H9 (cell line): ENCODE data around the gene DHCR7. TPM values are rescaled to one million over a fixed set of nuclear protein-coding genes. Genes with fewer than 3 reads are reported as not detected.

Experiments
- DNase-seq: peaks from one replicate; pipeline ENCODE4 v3.0.0-alpha.2; 2017
- H2AFZ ChIP-seq: one replicate; pipeline ENCODE4 v1.6.1; 2013; ENCODE audit warnings: mild to moderate bottlenecking, low read length, control low read depth, moderate library complexity
- H2AK5ac ChIP-seq: 2 replicates; pipeline ENCODE4 v1.6.1; 2013; ENCODE audit warnings: low read length, control low read depth, mixed read lengths; ENCODE audit not compliant: insufficient read length
- H2BK120ac ChIP-seq: one replicate; pipeline ENCODE4 v1.6.1; 2013; ENCODE audit warnings: low read depth, mild to moderate bottlenecking, low read length, control low read depth, inconsistent platforms; ENCODE audit not compliant: poor library complexity, severe bottlenecking
- H2BK12ac ChIP-seq: 2 replicates; pipeline ENCODE4 v1.6.1; 2013; ENCODE audit warnings: low read length, control low read depth, mixed read lengths, low read depth; ENCODE audit not compliant: insufficient read length
- H2BK15ac ChIP-seq: 2 replicates; pipeline ENCODE4 v1.6.1; 2013; ENCODE audit warnings: low read depth, low read length, control low read depth
- H2BK20ac ChIP-seq: one replicate; pipeline ENCODE4 v1.6.1; 2013; ENCODE audit warnings: low read depth, mild to moderate bottlenecking, low read length, control low read depth, inconsistent platforms; ENCODE audit not compliant: poor library complexity, severe bottlenecking
- H2BK5ac ChIP-seq: 2 replicates; pipeline ENCODE4 v1.6.1; 2013; ENCODE audit warnings: low read length, control low read depth, mixed read lengths; ENCODE audit not compliant: insufficient read length
- H3K14ac ChIP-seq: 2 replicates; pipeline ENCODE4 v1.6.1; 2013; ENCODE audit warnings: low read length, control low read depth; ENCODE audit not compliant: insufficient read depth
- H3K18ac ChIP-seq: 2 replicates; pipeline ENCODE4 v1.6.1; 2013; ENCODE audit warnings: low read depth, mild to moderate bottlenecking, mixed read lengths, low read length, control low read depth; ENCODE audit not compliant: insufficient read length
- H3K23ac ChIP-seq: 2 replicates; pipeline ENCODE4 v1.6.1; 2013; ENCODE audit warnings: low read length, control low read depth, mixed read lengths, low read depth; ENCODE audit not compliant: insufficient read length
- H3K23me2 ChIP-seq: 2 replicates; pipeline ENCODE4 v1.6.1; 2013; ENCODE audit warnings: low read depth, mild to moderate bottlenecking, mixed read lengths, low read length, control low read depth; ENCODE audit not compliant: insufficient read length, poor library complexity, severe bottlenecking
- H3K27ac ChIP-seq: 2 replicates; pipeline ENCODE4 v1.5.1; 2013; ENCODE audit warnings: low read length, control low read depth, mixed read lengths, low read depth; ENCODE audit not compliant: insufficient read length
- H3K27me3 ChIP-seq: 2 replicates; pipeline ENCODE4 v1.6.1; 2013; ENCODE audit warnings: low read length, control low read depth, inconsistent platforms; ENCODE audit not compliant: insufficient read depth
- H3K4ac ChIP-seq: 2 replicates; pipeline ENCODE4 v1.6.1; 2013; ENCODE audit warnings: low read depth, mild to moderate bottlenecking, control low read depth, inconsistent platforms, low read length, moderate library complexity
- H3K4me1 ChIP-seq: 2 replicates; pipeline ENCODE4 v1.6.1; 2013; ENCODE audit warnings: low read length, control low read depth, inconsistent platforms; ENCODE audit not compliant: insufficient read depth
- H3K4me2 ChIP-seq: 2 replicates; pipeline ENCODE4 v1.6.1; 2013; ENCODE audit warnings: low read length, control low read depth, mixed read lengths; ENCODE audit not compliant: insufficient read length, insufficient read depth
- H3K56ac ChIP-seq: 2 replicates; pipeline ENCODE4 v1.6.1; 2013; ENCODE audit warnings: low read depth, mild to moderate bottlenecking, mixed read lengths, low read length, control low read depth; ENCODE audit not compliant: insufficient read length
- H3K79me1 ChIP-seq: 2 replicates; pipeline ENCODE4 v1.6.1; 2013; ENCODE audit warnings: low read depth, mild to moderate bottlenecking, moderate library complexity, low read length, control low read depth, inconsistent platforms; ENCODE audit not compliant: insufficient read depth, poor library complexity, severe bottlenecking
- H3K79me2 ChIP-seq: 2 replicates; pipeline ENCODE4 v1.6.1; 2013; ENCODE audit warnings: low read length, control low read depth, inconsistent platforms; ENCODE audit not compliant: insufficient read depth
- H3K9ac ChIP-seq: 2 replicates; pipeline ENCODE4 v1.6.1; 2013; ENCODE audit warnings: low read length, control low read depth, mixed read lengths; ENCODE audit not compliant: insufficient read length; ENCODE audit errors: extremely low read depth
- H3K9me3 ChIP-seq: one replicate; pipeline ENCODE4 v1.6.1; 2013; ENCODE audit warnings: low read depth, low read length, inconsistent platforms; ENCODE audit not compliant: control insufficient read depth
- H3T11ph ChIP-seq: one replicate; pipeline ENCODE4 v1.6.1; 2013; ENCODE audit warnings: mild to moderate bottlenecking, low read length, control low read depth, inconsistent platforms
- H4K20me1 ChIP-seq: one replicate; pipeline ENCODE4 v1.6.1; 2013; ENCODE audit not compliant: control insufficient read depth, insufficient read length, insufficient read depth
- H4K5ac ChIP-seq: 2 replicates; pipeline ENCODE4 v1.6.1; 2013; ENCODE audit warnings: low read depth, mild to moderate bottlenecking, mixed read lengths, low read length, control low read depth; ENCODE audit not compliant: insufficient read length
- H4K8ac ChIP-seq: replicated peaks from 2 replicates; pipeline ENCODE4 v1.6.1; 2013; ENCODE audit warnings: low read length, control low read depth, mixed read lengths, low read depth; ENCODE audit not compliant: insufficient read length
- H4K91ac ChIP-seq: 2 replicates; pipeline ENCODE4 v1.6.1; 2013; ENCODE audit warnings: low read depth, mild to moderate bottlenecking, moderate library complexity, mixed read lengths, low read length, control low read depth; ENCODE audit not compliant: insufficient read length
- H3K27ac Mint-ChIP-seq, 3 experiments: 2 replicates in 2 of 3; 3 replicates in 1 of 3; pipeline ENCODE4 v1.8.0; 2020 to 2021; ENCODE audit warnings: mixed read lengths in 3 of 3, mild to moderate bottlenecking in 1 of 3, moderate library complexity in 1 of 3
- H3K27me3 Mint-ChIP-seq: 2 replicates; pipeline ENCODE4 v1.8.0; 2021; ENCODE audit warnings: low read depth, mild to moderate bottlenecking, moderate library complexity, mixed read lengths
- H3K36me3 Mint-ChIP-seq, 3 experiments: 2 replicates in 2 of 3; 3 replicates in 1 of 3; pipeline ENCODE4 v1.8.0; 2020 to 2021; ENCODE audit warnings: low read depth in 3 of 3, mixed read lengths in 3 of 3; ENCODE audit not compliant: insufficient read depth in 1 of 3
- H3K4me1 Mint-ChIP-seq, 2 experiments: 2 replicates each; pipeline ENCODE4 v1.8.0; 2020; ENCODE audit warnings: mixed read lengths in 2 of 2
- H3K4me3 Mint-ChIP-seq, 2 experiments: 2 replicates in 1 of 2; 3 replicates in 1 of 2; pipeline ENCODE4 v1.8.0; 2020 to 2021; ENCODE audit warnings: mild to moderate bottlenecking in 2 of 2, mixed read lengths in 2 of 2, moderate library complexity in 1 of 2
- H3K9me3 Mint-ChIP-seq, 2 experiments: 2 replicates in 1 of 2; 3 replicates in 1 of 2; pipeline ENCODE4 v1.8.0; 2020; ENCODE audit warnings: mild to moderate bottlenecking in 2 of 2, mixed read lengths in 2 of 2, moderate library complexity in 1 of 2
- CTCF ChIP-seq: fragments of 200-600 bp; sonication (generic); conservative IDR thresholded peaks from 3 replicates; pipeline ENCODE4 v1.8.0; 2021; ENCODE audit warnings: antibody characterized with exemption, mild to moderate bottlenecking
- WGBS: extraction: QIAGEN DNeasy Blood & Tissue Kit; methylation state at CpG from one replicate; pipeline ENCODE4 v1.1.7; 2013; ENCODE audit warnings: missing lambda C conversion rate, low lambda C conversion rate, mixed read lengths; ENCODE audit not compliant: insufficient read length; ENCODE audit errors: extremely low coverage; 5-methylcytosine and 5-hydroxymethylcytosine counted together
- total RNA-seq: library from RNA; stranded (reverse); gene quantifications from 2 replicates; pipeline ENCODE4 v1.2.1, GENCODE V29; 2021

DHCR7 gene
- total RNA-seq, 1 experiment from 2014 or later: 124 TPM

- no peaks in the 10 kb centered on the region for H3K9me3 ChIP-seq
- no peaks in the 10 kb centered on the region for H3K27me3 ChIP-seq
- TF ChIP-seq CTCF: no peak
- H2BK20ac ChIP-seq: no peak overlapping the region
- Mint-ChIP-seq H3K27ac (no peak overlapping the region), H3K9me3 (peaks cover 7 to 24% of the 10 kb centered on the region in 2 experiments), H3K27me3 (peaks cover 55% of the 10 kb centered on the region), H3K4me1 (peaks cover 0 to 3% of the 10 kb centered on the region in 2 experiments; a peak in 1 of 4 replicates), H3K36me3 (peaks cover 0 to 13% (median 0%) of the 10 kb centered on the region in 3 experiments; a peak in 2 of 7 replicates), H3K4me3 (no peak overlapping the region)
- whole genome bisulfite sequencing: no CpG with 5 or more reads among the region's 7 CpGs
- H2AFZ ChIP-seq: no peak overlapping the region
- H4K91ac ChIP-seq: no peak overlapping the region
- H3K4ac ChIP-seq: no peak overlapping the region
- H4K8ac ChIP-seq: no peak overlapping the region
- H2BK15ac ChIP-seq: no peak overlapping the region
- H3T11ph ChIP-seq: no peak overlapping the region
- no peak overlapping the region for H4K5ac ChIP-seq
- no peaks in the 10 kb centered on the region for H4K20me1 ChIP-seq
- no peak overlapping the region for H2BK120ac ChIP-seq
- no peak overlapping the region for H3K56ac ChIP-seq
- no peak overlapping the region for H2BK12ac ChIP-seq
- H3K9ac ChIP-seq: no peak overlapping the region
- no peak overlapping the region for H2BK5ac ChIP-seq
- H3K4me2 ChIP-seq: no peak overlapping the region
- H3K79me2 ChIP-seq: no peaks in the 10 kb centered on the region
- H3K23me2 ChIP-seq: no peaks in the 10 kb centered on the region
- no peaks in the 10 kb centered on the region for H3K79me1 ChIP-seq
- no peak overlapping the region for H3K18ac ChIP-seq
- no peak overlapping the region for H3K14ac ChIP-seq
- H2AK5ac ChIP-seq: no peak overlapping the region
- no peak overlapping the region for H3K23ac ChIP-seq
- DNase-seq: no peak
- no peaks in the 10 kb centered on the region for H3K4me1 ChIP-seq
- no peak overlapping the region for H3K27ac ChIP-seq
These were observed 59.5 kb downstream of the DHCR7 start for GRCh38 chr11:71388637-71389235.
